Activated CD8-positive, alpha-beta T cell treated with anti-CD3 and anti-CD28 coated beads for 36 hours (primary cell): ENCODE measurements around the gene ERFL. TPM values are rescaled to one million over a fixed set of nuclear protein-coding genes. Genes with fewer than 3 reads are reported as not detected.

Source experiments
- ATAC-seq: fragments of 200-7000 bp; cut with Tn5 transposase; one replicate; pipeline ENCODE4 v1.10.0; 2021; ENCODE audit warnings: mild to moderate bottlenecking, moderate library complexity
- CTCF ChIA-PET: fragments of 350-600 bp; sonication (Branson Sonifier 250); formaldehyde crosslinking; loops from one replicate; lab custom pipeline; 2021; ENCODE audit warnings: antibody characterized with exemption; lab: Charles Lee
- POLR2A ChIA-PET: fragments of 350-600 bp; sonication (Branson Sonifier 250); formaldehyde crosslinking; loops from one replicate; lab custom pipeline; 2021; ENCODE audit warnings: antibody characterized with exemption; lab: Charles Lee
- DNase-seq: peaks from one replicate; pipeline ENCODE4 v3.0.0-alpha.2; 2020
- H3K27ac Mint-ChIP-seq: one replicate; pipeline ENCODE4 v1.8.0; 2021; ENCODE audit warnings: mild to moderate bottlenecking, mixed read lengths
- H3K27me3 Mint-ChIP-seq: one replicate; pipeline ENCODE4 v1.8.0; 2021; ENCODE audit warnings: mixed read lengths
- H3K36me3 Mint-ChIP-seq: one replicate; pipeline ENCODE4 v1.8.0; 2021; ENCODE audit warnings: low read depth, mixed read lengths
- H3K4me1 Mint-ChIP-seq: one replicate; pipeline ENCODE4 v1.8.0; 2021; ENCODE audit warnings: low read depth, mixed read lengths
- H3K4me3 Mint-ChIP-seq: one replicate; pipeline ENCODE4 v1.8.0; 2021; ENCODE audit warnings: mild to moderate bottlenecking, moderate library complexity, mixed read lengths
- H3K9me3 Mint-ChIP-seq: one replicate; pipeline ENCODE4 v1.8.0; 2021; ENCODE audit warnings: mixed read lengths
- CTCF ChIP-seq: fragments of 200-600 bp; IDR thresholded peaks from one replicate; pipeline ENCODE4 v1.8.0; 2022; ENCODE audit warnings: antibody characterized with exemption, mild to moderate bottlenecking
- intact Hi-C: fragments of 100-400 bp; cut with micrococcal nuclease; formaldehyde crosslinking; loops from one replicate; pipeline ENCODE4 v1.10.0; 2022
- total RNA-seq, 2 experiments: library from RNA; stranded (reverse); gene quantifications; one replicate each; pipeline ENCODE4 v1.2.3, GENCODE V29; 2021

The ERFL gene
- total RNA-seq, 2 experiments from 2014 or later = 1.5 to 1.6 TPM

GRCh38 chr19:41883821-41884733 is 44.2 kb downstream of the ERFL start:
- DNase-seq (peak; percentile 94), ATAC-seq (peak; percentile 73)
- ChIA-PET CTCF (interaction anchor here (0.8 to 6.3 kb wide), 5 partner anchors 10 to 89 kb away, joined by 3 to 61 read pairs (median 16); partner anchors contain the start of gene RPS19), POLR2A (interaction anchor here (0.9 to 13.9 kb wide), 14 partner anchors 12 to 75 kb away, joined by 3 to 282 read pairs (median 6); partner anchors contain the start of genes CD79A, RABAC1 and RPS19)
- H3K4me3 Mint-ChIP-seq = peak overlapping the region; percentile 73
- H3K4me1 Mint-ChIP-seq = peaks cover 50% of the 10 kb centered on the region
- no peaks in the 10 kb centered on the region for H3K9me3 Mint-ChIP-seq
- no peaks in the 10 kb centered on the region for H3K27me3 Mint-ChIP-seq
- H3K36me3 Mint-ChIP-seq = peaks cover 37% of the 10 kb centered on the region
- intact Hi-C loops = no loop called here
- no peak for TF ChIP-seq CTCF
- peak overlapping the region; percentile 94 for H3K27ac Mint-ChIP-seq

DNA sequence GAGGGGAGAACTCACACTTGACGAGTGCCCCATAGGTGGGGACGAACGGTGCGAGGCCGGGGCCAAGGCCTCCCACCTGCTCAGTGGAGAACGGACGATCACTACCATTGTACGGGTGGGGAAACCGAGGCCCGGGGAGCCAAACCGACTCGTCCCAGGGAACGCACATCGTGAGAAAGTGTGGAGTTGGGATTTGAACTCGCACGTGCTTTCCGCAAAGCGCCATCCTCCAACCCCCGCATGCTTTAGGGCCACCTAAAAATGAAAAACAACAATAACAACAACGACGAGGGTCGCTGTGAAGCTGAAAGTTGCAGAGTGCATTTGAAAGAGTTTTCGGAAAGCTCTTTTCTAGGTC is 44.8 kb downstream of the ERFL start:
- Mint-ChIP-seq H3K4me3 (peak overlapping the region; percentile 73), H3K9me3 (no peaks in the 10 kb centered on the region), H3K27me3 (no peaks in the 10 kb centered on the region), H3K4me1 (peaks cover 49% of the 10 kb centered on the region), H3K36me3 (peaks cover 31% of the 10 kb centered on the region), H3K27ac (peak overlapping the region; percentile 94)
- DNase-seq (peak; percentile 28), ATAC-seq (no peak)
- intact Hi-C loops = no loop called here
- no peak for TF ChIP-seq CTCF
- POLR2A ChIA-PET = interaction anchor here (1.0 to 13.9 kb wide), 6 partner anchors 11 to 75 kb away, joined by 3 to 282 read pairs (median 33); partner anchors contain the start of genes CD79A and RPS19
- CTCF ChIA-PET = interaction anchor here (6.3 kb wide), 1 partner anchor 10 kb away, joined by 61 read pairs; no protein-coding TSS in a partner anchor

DNA sequence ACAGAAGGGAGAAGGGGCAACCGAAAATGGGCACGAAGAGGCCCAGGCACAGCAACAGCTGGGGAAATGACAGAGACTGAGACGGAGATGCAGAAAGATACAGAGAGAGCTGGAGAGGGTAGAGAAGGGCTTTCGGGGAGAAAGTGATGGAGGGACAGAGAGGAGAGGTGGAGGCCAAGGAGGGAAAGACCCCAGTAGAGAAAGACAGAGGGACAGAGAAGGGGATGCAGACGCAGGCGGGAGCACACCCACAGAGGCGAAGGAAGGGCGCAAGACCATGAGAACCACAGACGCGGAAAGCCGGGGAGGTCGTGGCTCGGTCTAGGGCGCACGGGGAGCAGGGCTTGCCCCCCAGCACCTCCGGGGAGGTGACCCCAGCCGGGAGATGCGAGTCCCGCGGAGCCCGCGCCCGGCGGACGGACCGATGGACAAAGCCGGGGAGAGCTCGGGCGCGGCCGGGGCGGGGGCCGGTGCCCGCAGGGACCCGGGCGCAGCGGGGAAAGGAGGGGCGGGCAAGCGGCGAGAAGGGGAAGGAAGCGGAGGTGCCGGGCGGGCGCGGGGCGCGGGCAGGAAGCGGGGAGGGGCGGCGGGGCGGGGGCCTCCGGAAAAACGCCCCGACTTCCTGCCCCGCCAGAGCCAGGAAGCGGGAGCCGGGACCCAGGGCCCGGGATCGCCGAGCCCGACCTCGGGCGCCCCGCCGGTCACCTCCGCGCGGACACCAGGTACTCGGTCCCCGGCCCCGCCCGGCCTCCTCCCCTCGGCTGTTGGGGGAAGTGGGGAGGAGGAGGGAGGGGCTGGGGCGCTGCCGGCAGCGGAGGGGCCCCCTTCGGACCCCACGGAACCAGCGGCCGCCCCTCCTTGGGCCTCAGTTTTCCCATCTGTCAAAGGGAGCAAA is 45.4 kb downstream of the ERFL start, which contains the start of gene ARHGEF1:
TSS of gene ARHGEF1 (plus strand) at position 617 of the 895 bp plus-strand sequence. CDS start 4,899 bp downstream, outside the sequence.
- TF ChIP-seq CTCF = no peak
- peak; percentile 60 for DNase-seq
- ATAC-seq = no peak
- ChIA-PET CTCF (interaction anchor here (1.2 to 6.3 kb wide), 2 partner anchors 9 to 68 kb away, joined by 3 to 61 read pairs; no protein-coding TSS in a partner anchor), POLR2A (interaction anchor here (1.0 to 13.9 kb wide), 7 partner anchors 8 to 75 kb away, joined by 3 to 282 read pairs (median 7); partner anchors contain the start of genes CD79A and RPS19)
- H3K27ac Mint-ChIP-seq = peak within 1 kb of the TSS; percentile 94
- no peaks in the 10 kb centered on the region for H3K27me3 Mint-ChIP-seq
- H3K4me3 Mint-ChIP-seq = peak within 1 kb of the TSS; percentile 83
- H3K9me3 Mint-ChIP-seq = no peaks in the 10 kb centered on the region
- intact Hi-C loops = no loop called here
- peaks cover 26% of the 10 kb centered on the region for H3K36me3 Mint-ChIP-seq
- H3K4me1 Mint-ChIP-seq = peaks cover 50% of the 10 kb centered on the region

DNA sequence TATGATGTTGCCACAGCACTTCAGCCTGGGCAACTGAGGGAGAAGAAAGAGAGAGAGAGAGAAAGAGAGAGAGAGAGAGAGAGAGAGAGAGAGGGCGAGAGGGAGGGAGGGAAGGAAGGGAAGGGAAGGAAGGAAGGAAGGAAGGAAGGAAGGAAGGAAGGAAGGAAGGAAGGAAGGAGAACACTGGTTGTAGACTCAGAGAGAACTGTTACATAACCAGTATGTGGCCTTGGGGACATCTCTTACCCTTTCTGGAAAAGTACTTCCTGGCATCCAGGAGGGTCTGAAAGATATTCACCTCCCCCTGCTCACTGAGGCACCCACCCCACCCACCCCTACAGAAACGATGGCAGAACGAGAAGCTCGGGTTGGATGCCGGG is 47.9 kb downstream of the ERFL start:
- Mint-ChIP-seq H3K4me3 (no peak overlapping the region), H3K9me3 (no peaks in the 10 kb centered on the region), H3K36me3 (peaks cover 17% of the 10 kb centered on the region), H3K27ac (no peak overlapping the region), H3K27me3 (no peaks in the 10 kb centered on the region), H3K4me1 (peaks cover 60% of the 10 kb centered on the region)
- CTCF ChIA-PET = interaction anchor here (1.0 kb wide), 1 partner anchor 20 kb away, joined by 3 read pairs; the partner anchor contains the start of gene RPS19
- ATAC-seq (no peak), DNase-seq (no peak)
- TF ChIP-seq CTCF = no peak
- intact Hi-C loops = no loop called here
- POLR2A ChIA-PET = interaction anchor here (0.8 to 13.9 kb wide), 4 partner anchors 8 to 26 kb away, joined by 3 to 282 read pairs (median 32); partner anchors contain the start of genes CD79A and RPS19
